ENCODE results near the gene GULP1. TPM values are rescaled to one million over a fixed set of nuclear protein-coding genes. Genes with fewer than 3 reads are reported as not detected.

Gene GULP1
- total RNA-seq, 1 experiment from 2014 or later = 140 TPM

GRCh38 chr2:188380280-188380679 lies 88.6 kb downstream of the GULP1 start:
- Histone ChIP-seq H4K5ac (ENCODE audit: insufficient read length, low read depth, low read length) (no peak overlapping the region), H4K91ac (ENCODE audit: insufficient read length, low read depth, low read length) (no peak overlapping the region), H4K20me1 (ENCODE audit: control insufficient read depth, insufficient read depth, insufficient read length) (no peaks in the 10 kb centered on the region), H3K56ac (ENCODE audit: insufficient read length, low read depth, low read length) (no peak overlapping the region), H2AK5ac (ENCODE audit: insufficient read length, low read length) (no peak overlapping the region), H4K8ac (replicated peaks; ENCODE audit: insufficient read length, low read depth, low read length) (no peak overlapping the region), H3K4me1 (ENCODE audit: insufficient read depth, low read length) (no peaks in the 10 kb centered on the region; the same call in 1 of the 2 replicates), H2BK20ac (ENCODE audit: low read depth, low read length, poor library complexity, severe bottlenecking) (no peak overlapping the region), H2BK15ac (ENCODE audit: low read depth, low read length) (no peak overlapping the region), H3K14ac (ENCODE audit: insufficient read depth, low read length) (no peak overlapping the region), H3K79me2 (ENCODE audit: insufficient read depth, low read length) (peaks cover 6% of the 10 kb centered on the region; the same call in 1 of the 2 replicates), H2BK5ac (ENCODE audit: insufficient read length, low read length) (no peak overlapping the region), H2BK120ac (ENCODE audit: low read depth, low read length, poor library complexity, severe bottlenecking) (no peak overlapping the region), H3K27me3 (ENCODE audit: insufficient read depth, low read length) (no peaks in the 10 kb centered on the region), H3K4me2 (ENCODE audit: insufficient read depth, insufficient read length, low read length) (no peak overlapping the region), H3K27ac (ENCODE audit: insufficient read length, low read depth, low read length) (no peak overlapping the region), H3K9me3 (ENCODE audit: control insufficient read depth, low read depth, low read length) (peaks cover 14% of the 10 kb centered on the region), H3K23me2 (ENCODE audit: insufficient read length, low read depth, low read length, poor library complexity, severe bottlenecking) (no peaks in the 10 kb centered on the region), H2BK12ac (ENCODE audit: insufficient read length, low read depth, low read length) (no peak overlapping the region), H3K4ac (ENCODE audit: low read depth, low read length) (no peak overlapping the region), H3K9ac (ENCODE audit: extremely low read depth, insufficient read length, low read length) (no peak overlapping the region), H3T11ph (ENCODE audit: low read length) (no peak overlapping the region), H3K23ac (ENCODE audit: insufficient read length, low read depth, low read length) (no peak overlapping the region), H3K18ac (ENCODE audit: insufficient read length, low read depth, low read length) (no peak overlapping the region), H3K79me1 (ENCODE audit: insufficient read depth, low read depth, low read length, poor library complexity, severe bottlenecking) (no peaks in the 10 kb centered on the region), H2AFZ (ENCODE audit: low read length) (no peak overlapping the region)
- no CpG with 5 or more reads among the region's 2 CpGs for WGBS (ENCODE audit: extremely low coverage, insufficient read length, low lambda C conversion rate)
- DNase-seq = no peak
- H3K4me1 Mint-ChIP-seq = peaks cover 5 to 6% of the 10 kb centered on the region in 2 experiments
- no peaks in the 10 kb centered on the region for H3K27me3 Mint-ChIP-seq (ENCODE audit: low read depth)
- no peak for TF ChIP-seq CTCF (conservative IDR thresholded peaks at IDR 0.05)
- peak overlapping the region in 1 of 3 experiments; percentile 18; a peak in 3 of 7 replicates for H3K27ac Mint-ChIP-seq
- no peak overlapping the region for H3K4me3 Mint-ChIP-seq
- H3K36me3 Mint-ChIP-seq (ENCODE audit: insufficient read depth in 1 of 3, low read depth in 3 of 3) = peaks cover 30 to 36% (median 33%) of the 10 kb centered on the region in 3 experiments
- peaks cover 26 to 27% of the 10 kb centered on the region in 2 experiments for H3K9me3 Mint-ChIP-seq
